Mesenchymal stem cell (in vitro differentiated cells and primary cell): ENCODE data around the gene DAGLA.
A peak's percentile ranks its signal among the peaks of the same experiment; 100 is the strongest.

ENCODE experiments used
- DNase-seq: peaks from one replicate; pipeline ENCODE4 v3.0.0-alpha.2; 2013
- H2AFZ ChIP-seq: one replicate; pipeline ENCODE4 v1.6.1; 2013; ENCODE audit warnings: low read depth, mild to moderate bottlenecking, control low read depth, inconsistent platforms, low read length, moderate library complexity
- H2AK5ac ChIP-seq: 2 replicates; pipeline ENCODE4 v1.6.1; 2013; ENCODE audit warnings: low read length, moderate library complexity, mild to moderate bottlenecking, inconsistent platforms; ENCODE audit not compliant: severe bottlenecking
- H2BK120ac ChIP-seq: one replicate; pipeline ENCODE4 v1.6.1; 2013; ENCODE audit warnings: low read depth, mild to moderate bottlenecking, inconsistent platforms, low read length, moderate library complexity
- H2BK12ac ChIP-seq, 2 experiments: one replicate each; pipeline ENCODE4 v1.6.1; 2013; ENCODE audit warnings: inconsistent platforms in 2 of 2, low read length in 2 of 2, mild to moderate bottlenecking in 2 of 2, moderate library complexity in 2 of 2, control low read depth in 1 of 2
- H2BK15ac ChIP-seq: one replicate; pipeline ENCODE4 v1.6.1; 2013; ENCODE audit warnings: mild to moderate bottlenecking, low read depth, inconsistent platforms; ENCODE audit not compliant: poor library complexity, severe bottlenecking
- H2BK5ac ChIP-seq: 2 replicates; pipeline ENCODE4 v1.6.1; 2013; ENCODE audit warnings: low read depth, mild to moderate bottlenecking, low read length, control low read depth, inconsistent platforms; ENCODE audit not compliant: poor library complexity, severe bottlenecking
- H3K14ac ChIP-seq, 2 experiments: one replicate each; pipeline ENCODE4 v1.6.1; 2013; ENCODE audit warnings: inconsistent platforms in 2 of 2, low read length in 2 of 2, control low read depth in 1 of 2, mild to moderate bottlenecking in 1 of 2, moderate library complexity in 1 of 2
- H3K18ac ChIP-seq, 2 experiments: one replicate each; pipeline ENCODE4 v1.6.1; 2013; ENCODE audit warnings: inconsistent platforms in 2 of 2, low read length in 2 of 2, control low read depth in 1 of 2, low read depth in 1 of 2, mild to moderate bottlenecking in 1 of 2
- H3K23ac ChIP-seq, 2 experiments: one replicate each; pipeline ENCODE4 v1.6.1; 2013; ENCODE audit warnings: inconsistent platforms in 2 of 2, low read length in 2 of 2, mild to moderate bottlenecking in 2 of 2, moderate library complexity in 2 of 2, control low read depth in 1 of 2
- H3K27ac ChIP-seq: 2 replicates; pipeline ENCODE4 v1.5.1; 2013; ENCODE audit warnings: mild to moderate bottlenecking, moderate library complexity, low read length, control low read depth, inconsistent platforms; ENCODE audit not compliant: poor library complexity, severe bottlenecking
- H3K27me3 ChIP-seq, 2 experiments: 2 replicates each; pipeline versions ENCODE4 v1.6.1 to v1.7.0; 2013; ENCODE audit warnings: low read length in 2 of 2, mild to moderate bottlenecking in 2 of 2, moderate library complexity in 2 of 2, control low read depth in 1 of 2, inconsistent platforms in 1 of 2; ENCODE audit not compliant: control insufficient read depth in 1 of 2, insufficient read depth in 1 of 2
- H3K36me3 ChIP-seq, 2 experiments: 2 replicates each; pipeline versions ENCODE4 v1.6.1 to v1.7.0; 2013; ENCODE audit warnings: low read length in 2 of 2, control low read depth in 1 of 2, inconsistent platforms in 1 of 2, low read depth in 1 of 2, mild to moderate bottlenecking in 1 of 2; ENCODE audit not compliant: insufficient read depth in 2 of 2, control insufficient read depth in 1 of 2
- H3K4ac ChIP-seq, 2 experiments: one replicate each; pipeline ENCODE4 v1.6.1; 2013; ENCODE audit warnings: inconsistent platforms in 2 of 2, low read length in 2 of 2, mild to moderate bottlenecking in 2 of 2, moderate library complexity in 2 of 2, control low read depth in 1 of 2, low read depth in 1 of 2
- H3K4me1 ChIP-seq: 2 replicates; pipeline ENCODE4 v1.6.1; 2013; ENCODE audit warnings: low read depth, low read length, control low read depth; ENCODE audit not compliant: control insufficient read depth, insufficient read depth
- H3K4me2 ChIP-seq: 2 replicates; pipeline ENCODE4 v1.6.1; 2013; ENCODE audit warnings: low read length, mild to moderate bottlenecking, inconsistent platforms; ENCODE audit not compliant: poor library complexity, severe bottlenecking
- H3K4me3 ChIP-seq, 2 experiments: 2 replicates each; pipeline versions ENCODE4 v1.5.1 to v1.7.0; 2013; ENCODE audit warnings: low read length in 2 of 2, mild to moderate bottlenecking in 2 of 2, control low read depth in 1 of 2, low read depth in 1 of 2; ENCODE audit not compliant: insufficient read depth in 1 of 2
- H3K79me1 ChIP-seq: replicated peaks from 2 replicates; pipeline ENCODE4 v1.6.1; 2013; ENCODE audit warnings: mild to moderate bottlenecking, control low read depth, low read length, inconsistent platforms; ENCODE audit not compliant: poor library complexity, severe bottlenecking
- H3K9ac ChIP-seq: 2 replicates; pipeline ENCODE4 v1.7.0; 2013; ENCODE audit warnings: mild to moderate bottlenecking, low read length, moderate library complexity
- H3K9me3 ChIP-seq: 2 replicates; pipeline ENCODE4 v1.7.0; 2013; ENCODE audit warnings: mild to moderate bottlenecking, low read length; ENCODE audit not compliant: control insufficient read depth
- H4K8ac ChIP-seq: one replicate; pipeline ENCODE4 v1.6.1; 2013; ENCODE audit warnings: inconsistent platforms, mild to moderate bottlenecking, low read length, moderate library complexity
- H4K91ac ChIP-seq: one replicate; pipeline ENCODE4 v1.6.1; 2013; ENCODE audit warnings: mild to moderate bottlenecking, low read length, inconsistent platforms
- WGBS: methylation state at CpG from one replicate; pipeline ENCODE4 v1.1.7; 2013; ENCODE audit warnings: mixed read lengths; 5-methylcytosine and 5-hydroxymethylcytosine counted together

The DAGLA gene

GRCh38 chr11:61725781-61726231 is 45.6 kb downstream of the DAGLA start:
- DNase-seq, result peak; percentile 68
- no peak overlapping the region for H2BK120ac ChIP-seq
- H4K8ac ChIP-seq, result peak overlapping the region; percentile 32
- no peak overlapping the region for H3K4ac ChIP-seq
- peaks cover 12 to 71% of the 10 kb centered on the region in 2 experiments for H3K36me3 ChIP-seq
- no peak overlapping the region for H2BK5ac ChIP-seq
- no peak overlapping the region for H2BK15ac ChIP-seq
- H3K9me3 ChIP-seq, result no peaks in the 10 kb centered on the region
- H4K91ac ChIP-seq, result peak overlapping the region; percentile 63
- no peak overlapping the region for H3K9ac ChIP-seq
- WGBS, result 65% methylated on average over 12 of the region's 12 CpGs
- no peak overlapping the region for H3K4me2 ChIP-seq
- H3K4me1 ChIP-seq, result peaks cover 42% of the 10 kb centered on the region
- no peak overlapping the region for H3K23ac ChIP-seq
- H3K27ac ChIP-seq, result no peak overlapping the region
- no peak overlapping the region for H3K14ac ChIP-seq
- H3K4me3 ChIP-seq, result no peak overlapping the region
- H2BK12ac ChIP-seq, result no peak overlapping the region
- peaks cover 5% of the 10 kb centered on the region for H3K79me1 ChIP-seq
- no peaks in the 10 kb centered on the region for H3K27me3 ChIP-seq
- H3K18ac ChIP-seq, result no peak overlapping the region
- no peak overlapping the region for H2AFZ ChIP-seq
- no peak overlapping the region for H2AK5ac ChIP-seq

GRCh38 chr11:61726775-61727174 is 46.6 kb downstream of the DAGLA start:
- no peak overlapping the region for H3K18ac ChIP-seq
- H3K27ac ChIP-seq, result no peak overlapping the region
- WGBS, result 91% methylated on average over 13 of the region's 13 CpGs
- H3K4me3 ChIP-seq, result no peak overlapping the region
- H2BK120ac ChIP-seq, result no peak overlapping the region
- H3K79me1 ChIP-seq, result peaks cover 2% of the 10 kb centered on the region
- H2BK15ac ChIP-seq, result peak overlapping the region; percentile 31
- no peak overlapping the region for H2AFZ ChIP-seq
- no peak overlapping the region for H2AK5ac ChIP-seq
- H3K14ac ChIP-seq, result no peak overlapping the region
- H4K91ac ChIP-seq, result no peak overlapping the region
- no peak overlapping the region for H3K9ac ChIP-seq
- peaks cover 12 to 74% of the 10 kb centered on the region in 2 experiments for H3K36me3 ChIP-seq
- no peak overlapping the region for H4K8ac ChIP-seq
- no peak overlapping the region for H3K23ac ChIP-seq
- no peaks in the 10 kb centered on the region for H3K27me3 ChIP-seq
- no peak overlapping the region for H2BK5ac ChIP-seq
- no peaks in the 10 kb centered on the region for H3K9me3 ChIP-seq
- no peak overlapping the region for H3K4me2 ChIP-seq
- H3K4ac ChIP-seq, result no peak overlapping the region
- no peak for DNase-seq
- H3K4me1 ChIP-seq, result peaks cover 42% of the 10 kb centered on the region
- peak overlapping the region in 1 of 2 experiments; percentile 2 for H2BK12ac ChIP-seq

GRCh38 chr11:61727401-61727811 is 47.2 kb downstream of the DAGLA start:
- no peak overlapping the region for H4K8ac ChIP-seq
- H3K23ac ChIP-seq, result no peak overlapping the region
- H3K9me3 ChIP-seq, result no peaks in the 10 kb centered on the region
- H3K27me3 ChIP-seq, result no peaks in the 10 kb centered on the region
- no peak overlapping the region for H3K9ac ChIP-seq
- H2BK12ac ChIP-seq, result no peak overlapping the region
- H3K27ac ChIP-seq, result no peak overlapping the region
- H2BK15ac ChIP-seq, result no peak overlapping the region
- H3K4ac ChIP-seq, result no peak overlapping the region
- H3K18ac ChIP-seq, result no peak overlapping the region
- WGBS, result 98% methylated on average over 3 of the region's 3 CpGs
- no peak overlapping the region for H2BK5ac ChIP-seq
- no peak overlapping the region for H2AFZ ChIP-seq
- no peak overlapping the region for H2AK5ac ChIP-seq
- no peaks in the 10 kb centered on the region for H3K79me1 ChIP-seq
- H3K14ac ChIP-seq, result no peak overlapping the region
- H3K36me3 ChIP-seq, result peaks cover 12 to 77% of the 10 kb centered on the region in 2 experiments
- H3K4me3 ChIP-seq, result no peak overlapping the region
- no peak overlapping the region for H3K4me2 ChIP-seq
- DNase-seq, result no peak
- no peak overlapping the region for H2BK120ac ChIP-seq
- H3K4me1 ChIP-seq, result peaks cover 45% of the 10 kb centered on the region
- no peak overlapping the region for H4K91ac ChIP-seq

- no peak overlapping the region for H3K4ac ChIP-seq
- no peak overlapping the region for H3K4me2 ChIP-seq
- H3K27ac ChIP-seq, result peak overlapping the region; percentile 20
- H2BK12ac ChIP-seq, result peak overlapping the region in 1 of 2 experiments; percentile 6
- no peaks in the 10 kb centered on the region for H3K79me1 ChIP-seq
- no peak overlapping the region for H3K14ac ChIP-seq
- DNase-seq, result no peak
- peak overlapping the region; percentile 18 for H2AK5ac ChIP-seq
- H3K36me3 ChIP-seq, result peaks cover 12 to 73% of the 10 kb centered on the region in 2 experiments
- no peaks in the 10 kb centered on the region for H3K27me3 ChIP-seq
- 86% methylated on average over 28 of the region's 33 CpGs for WGBS
- peaks cover 46% of the 10 kb centered on the region for H3K4me1 ChIP-seq
- no peak overlapping the region for H3K4me3 ChIP-seq
- H2BK15ac ChIP-seq, result no peak overlapping the region
- no peaks in the 10 kb centered on the region for H3K9me3 ChIP-seq
- no peak overlapping the region for H4K91ac ChIP-seq
- peak overlapping the region in 1 of 2 experiments; percentile 18 for H3K18ac ChIP-seq
- no peak overlapping the region for H3K9ac ChIP-seq
- H2BK5ac ChIP-seq, result no peak overlapping the region
- no peak overlapping the region for H2BK120ac ChIP-seq
- no peak overlapping the region for H3K23ac ChIP-seq
- H2AFZ ChIP-seq, result no peak overlapping the region
- peak overlapping the region; percentile 42 for H4K8ac ChIP-seq
Measured at GRCh38 chr11:61728066-61728939, 48.1 kb downstream of the DAGLA start.
